RCC 7860 (cell line): ENCODE data around the gene SLC25A5.
A peak's percentile ranks its signal among the peaks of the same experiment; 100 is the strongest.
"Not testable (repeated sequence)": the region's sequence is repeated elsewhere in the genome, so short reads cannot be mapped to it uniquely, and the experiment has no call there.

Experiments
- DNase-seq: peaks from one replicate; pipeline ENCODE4 v3.0.0-alpha.2; 2015; ENCODE audit warnings: low spot score
- FAIRE-seq: peaks from 2 replicates; lab custom pipeline; 2012; peaks lifted over from hg19 to GRCh38; lab: Jason Lieb, UNC

The SLC25A5 gene

DNA sequence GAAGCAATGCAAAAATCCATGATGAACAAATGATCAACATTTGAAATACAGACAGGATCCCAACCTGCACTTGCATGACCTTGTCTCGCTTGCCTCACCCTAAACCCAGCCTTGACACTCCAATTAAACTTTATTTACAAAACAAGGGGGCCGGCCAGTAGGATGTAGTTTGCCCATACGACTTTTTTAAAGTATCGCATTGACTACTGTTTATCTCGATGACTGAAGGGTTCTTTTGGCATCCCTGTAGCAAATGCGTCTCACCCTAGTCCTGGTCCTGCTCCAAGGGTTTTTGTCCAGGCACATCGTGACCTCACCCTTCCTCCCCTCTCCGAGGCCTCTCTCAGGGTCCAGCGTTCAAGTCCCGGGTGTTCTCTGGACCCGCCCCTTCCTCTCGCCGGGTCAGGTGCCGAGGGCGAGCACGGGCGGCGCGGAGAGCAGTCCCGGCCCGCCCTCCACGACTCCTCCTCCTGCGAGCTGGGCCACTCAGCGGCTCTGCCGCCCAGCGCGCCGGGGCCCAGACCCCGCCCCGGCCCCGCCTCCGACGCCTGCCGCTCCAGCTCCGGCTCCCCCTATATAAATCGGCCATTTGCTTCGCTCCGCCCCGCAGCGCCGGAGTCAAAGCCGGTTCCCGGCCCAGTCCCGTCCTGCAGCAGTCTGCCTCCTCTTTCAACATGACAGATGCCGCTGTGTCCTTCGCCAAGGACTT, at the start of gene SLC25A5:
TSS of gene SLC25A5 (plus strand) at position 603 of the 709 bp plus-strand sequence. CDS start at position 675, 72 bp downstream.
- no peak for FAIRE-seq
- peak; percentile 70 for DNase-seq

DNA sequence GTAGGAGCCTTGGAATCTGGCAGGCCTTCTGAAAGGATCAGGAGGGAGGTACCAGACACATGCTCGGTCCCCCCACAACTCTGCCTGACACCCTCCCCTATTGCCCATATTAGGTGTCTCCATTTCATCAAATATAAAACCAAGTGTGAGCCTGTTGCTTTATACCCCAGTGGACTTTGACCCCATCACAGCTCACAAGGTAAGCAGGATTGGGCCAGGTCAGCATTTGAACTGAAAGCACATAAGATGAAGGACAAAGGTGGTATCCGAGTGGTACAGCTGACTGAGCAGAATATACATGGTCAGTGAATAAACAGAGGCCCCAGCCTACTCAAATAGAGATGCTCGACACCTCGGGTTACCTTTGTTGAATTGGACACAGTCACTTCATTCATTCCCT, 49.1 kb upstream of the SLC25A5 start:
- DNase-seq (no peak), FAIRE-seq (no peak)

DNA sequence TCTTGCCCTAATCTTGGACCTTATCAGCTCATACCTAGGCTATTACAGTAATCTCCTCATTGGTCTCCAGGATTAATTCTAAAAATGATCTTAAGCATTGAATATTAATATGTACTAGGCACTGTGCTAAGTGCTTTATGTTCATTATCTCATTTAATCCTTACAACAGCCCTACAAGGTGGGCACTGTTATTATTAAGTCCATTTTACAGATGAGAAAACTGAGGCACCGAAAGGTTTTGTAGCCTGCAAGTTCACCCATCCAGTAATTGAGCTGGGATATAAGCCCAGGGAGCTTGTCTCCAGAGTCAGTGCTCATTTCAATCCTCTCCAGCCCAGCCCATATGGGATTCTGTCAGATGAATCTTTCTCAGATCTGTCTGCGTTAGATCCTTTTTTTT, 48.3 kb upstream of the SLC25A5 start:
- DNase-seq: no peak
- FAIRE-seq: no peak

DNA sequence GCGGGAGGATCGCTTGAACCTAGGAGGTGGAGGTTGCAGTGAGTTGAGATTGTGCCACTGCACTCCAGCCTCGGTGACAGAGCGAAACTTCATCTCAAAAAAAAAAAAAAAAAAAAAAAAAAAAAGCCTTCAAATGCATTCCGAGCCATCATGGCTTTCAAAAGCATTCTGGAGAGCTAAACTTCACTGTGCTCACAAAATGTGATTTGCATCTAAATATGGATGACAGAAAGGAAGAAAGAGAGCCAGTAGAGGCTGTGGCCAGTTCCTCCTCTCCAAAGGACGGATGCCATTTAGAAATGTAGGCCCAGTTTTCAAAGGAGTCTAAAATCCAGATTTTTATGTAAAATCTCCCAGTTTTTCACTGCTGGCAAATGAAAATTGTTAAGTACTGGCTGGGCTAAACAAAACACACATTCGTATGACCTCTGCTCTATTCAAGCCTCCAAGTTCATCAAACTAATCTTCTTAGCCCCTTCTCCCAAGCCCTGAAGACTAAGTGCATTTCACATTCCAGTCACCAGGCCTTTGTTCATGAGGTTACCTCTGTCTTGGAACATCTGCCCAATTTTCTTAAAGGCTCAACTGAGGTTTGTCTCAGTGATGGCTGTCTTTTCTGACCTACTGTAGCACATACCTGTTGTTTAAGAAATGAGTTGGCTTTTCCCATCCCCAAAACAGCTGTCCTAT, 47.1 kb upstream of the SLC25A5 start:
- DNase-seq: no peak
- FAIRE-seq: no peak

- DNase-seq (no peak), FAIRE-seq (no peak)
These were observed 44.6 kb upstream of the SLC25A5 start for GRCh38 chrX:119423631-119424030.

GRCh38 chrX:119424999-119425398, 43.2 kb upstream of the SLC25A5 start:
- FAIRE-seq (no peak), DNase-seq (no peak)

DNA sequence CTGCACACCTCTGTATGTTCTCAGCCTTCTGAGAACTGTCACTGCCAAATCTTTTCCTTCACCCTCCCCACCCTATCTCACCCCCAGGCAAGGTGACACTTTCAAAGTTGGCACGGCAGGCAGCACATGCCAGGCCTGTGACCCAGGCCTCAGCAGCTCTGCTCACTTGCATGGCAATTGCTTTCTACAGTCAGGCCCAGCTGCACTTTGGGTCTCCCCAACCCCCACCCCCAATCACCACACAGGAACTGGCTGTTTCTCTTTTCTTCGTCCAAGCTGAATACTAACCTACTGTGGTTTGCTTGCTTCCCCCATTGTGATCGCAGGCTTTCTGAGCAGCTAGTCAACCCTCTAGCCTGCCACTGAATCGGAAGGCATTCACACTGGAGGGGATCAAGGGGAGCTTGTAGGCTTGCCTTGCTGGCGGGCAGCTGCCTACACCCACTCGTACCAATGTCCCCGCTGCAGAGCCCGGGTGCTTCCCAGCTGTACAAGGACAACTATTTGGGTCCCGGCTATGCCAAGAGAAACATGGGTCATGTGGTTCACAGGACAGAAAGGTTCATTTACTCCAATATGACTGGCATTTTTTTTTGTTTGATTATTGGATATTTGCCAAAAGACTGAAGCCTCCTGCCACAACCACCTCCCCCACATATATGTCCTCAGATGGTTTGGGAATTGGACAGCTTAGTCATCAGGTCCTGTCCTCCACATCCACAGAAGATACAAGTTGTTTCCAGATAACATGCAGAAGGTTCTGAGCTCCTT, 41.0 kb upstream of the SLC25A5 start:
- FAIRE-seq: no peak
- no peak for DNase-seq

DNA sequence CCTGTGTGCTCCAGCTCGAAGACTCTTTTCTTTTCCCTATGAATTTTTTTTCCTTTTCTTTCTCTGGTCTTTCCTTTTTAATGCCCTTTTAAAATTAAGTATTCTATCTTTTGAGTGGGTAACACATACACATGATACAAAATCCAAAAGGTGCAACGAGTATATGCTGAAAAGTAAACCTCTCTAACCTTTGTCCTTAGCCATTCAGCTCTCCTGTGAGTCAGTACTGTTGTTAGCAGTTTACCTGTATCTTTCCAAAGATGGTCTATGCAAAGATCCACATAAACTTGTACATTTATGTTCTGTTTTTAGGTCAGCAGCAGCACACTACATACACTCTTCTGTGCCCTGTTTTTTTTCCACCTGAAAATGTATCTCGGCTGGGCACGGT, 40.5 kb upstream of the SLC25A5 start:
- FAIRE-seq: no peak
- DNase-seq: no peak

DNA sequence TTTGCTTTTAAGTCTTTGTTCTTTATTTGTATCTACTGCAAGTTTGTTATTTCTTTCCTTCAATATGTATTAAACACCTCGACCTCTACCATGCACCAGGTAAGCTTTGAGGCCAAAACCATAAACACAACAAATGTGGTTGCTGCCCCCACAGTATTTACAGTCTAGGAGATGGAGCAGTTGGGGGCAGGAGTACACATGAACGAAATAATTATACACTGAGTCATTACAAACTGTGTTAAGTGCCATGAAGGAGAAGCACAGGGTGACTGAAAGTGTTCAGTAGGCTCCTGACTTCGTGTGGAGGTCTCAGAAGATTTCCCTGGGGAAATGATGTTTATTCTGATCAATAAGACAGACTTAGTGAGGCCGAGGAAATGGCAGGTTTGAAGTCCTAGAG, 38.8 kb upstream of the SLC25A5 start:
- no peak for DNase-seq
- FAIRE-seq: no peak

DNA sequence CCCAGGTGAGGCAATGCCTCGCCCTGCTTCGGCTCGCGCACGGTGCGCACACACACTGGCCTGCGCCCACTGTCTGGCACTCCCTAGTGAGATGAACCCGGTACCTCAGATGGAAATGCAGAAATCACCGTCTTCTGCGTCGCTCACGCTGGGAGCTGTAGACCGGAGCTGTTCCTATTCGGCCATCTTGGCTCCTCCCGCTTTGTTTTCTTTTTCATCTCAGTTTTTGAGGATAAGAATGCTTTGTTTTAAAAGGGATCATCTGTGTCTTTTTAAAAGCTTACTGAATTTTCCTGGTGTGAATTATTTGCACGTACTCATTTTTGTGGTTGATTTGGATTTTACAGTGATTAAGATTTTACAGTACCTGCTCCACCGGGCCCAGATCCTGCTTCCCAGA, 26.9 kb upstream of the SLC25A5 start:
- DNase-seq, FAIRE-seq: not testable (repeated sequence)

DNA sequence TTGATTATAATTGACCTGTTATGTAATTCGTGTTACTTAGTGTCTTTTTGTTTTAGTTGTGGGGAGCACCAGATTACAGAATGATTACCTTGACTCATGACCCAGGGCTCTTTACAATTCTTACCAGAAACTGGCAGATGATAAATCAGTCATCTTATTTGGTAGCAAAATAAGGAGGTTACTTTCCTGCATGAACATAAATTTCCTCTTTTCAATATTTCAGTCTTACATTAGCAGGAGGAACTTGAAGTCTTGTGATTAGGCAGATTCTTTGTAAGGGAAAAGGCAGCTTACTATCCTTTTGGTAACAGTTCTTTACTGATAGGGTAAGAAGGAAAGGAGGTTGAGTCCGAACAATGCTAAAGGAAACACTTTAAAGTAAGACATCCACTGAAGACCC, 26.0 kb upstream of the SLC25A5 start:
- DNase-seq (no peak), FAIRE-seq (no peak)

- DNase-seq (no peak), FAIRE-seq (no peak)
These were observed 15.0 kb upstream of the SLC25A5 start for GRCh38 chrX:119453202-119453601.

DNA sequence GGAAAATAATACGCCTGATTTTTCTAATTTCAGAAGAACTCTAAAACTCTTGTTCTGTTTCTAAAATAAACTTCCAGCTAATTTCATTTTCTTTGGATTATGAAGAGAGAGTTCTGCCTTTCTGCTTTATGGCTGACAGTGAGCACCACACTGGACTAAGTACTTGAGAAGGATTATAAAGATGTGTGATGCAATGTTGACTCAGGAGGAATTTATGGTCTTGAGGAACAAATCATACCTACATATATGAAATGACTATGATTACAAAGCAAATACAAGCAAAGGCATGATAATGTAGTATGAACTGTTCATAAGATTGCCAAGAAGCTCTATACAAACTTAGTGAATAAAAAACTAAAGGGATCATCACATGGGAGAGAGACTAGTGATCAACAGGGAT, 13.0 kb upstream of the SLC25A5 start:
- DNase-seq: no peak
- FAIRE-seq: no peak

DNA sequence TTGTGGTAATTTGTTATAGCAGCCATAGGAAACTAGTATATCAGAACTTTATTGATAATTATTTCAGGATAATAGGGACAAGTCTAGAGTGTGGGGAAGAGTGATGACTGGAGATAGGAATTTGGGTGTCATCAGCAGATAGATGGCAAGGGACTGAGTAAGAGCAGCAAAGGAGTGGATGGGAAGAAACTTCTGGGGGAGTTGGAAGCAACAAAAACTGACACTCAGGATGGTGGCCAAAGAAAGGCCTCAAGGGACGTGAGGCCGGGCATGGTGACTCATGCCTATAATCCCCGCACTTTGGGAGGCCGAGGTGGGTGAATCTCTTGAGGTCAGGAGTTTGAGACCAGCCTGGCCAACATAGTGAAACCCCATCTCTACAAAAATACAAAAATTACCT, 9.1 kb upstream of the SLC25A5 start:
- FAIRE-seq: no peak
- DNase-seq: no peak

GRCh38 chrX:119465555-119465954, 2.7 kb upstream of the SLC25A5 start:
- FAIRE-seq (no peak), DNase-seq (no peak)

- FAIRE-seq (no peak), DNase-seq (no peak)
These were observed 1.3 kb upstream of the SLC25A5 start for GRCh38 chrX:119466970-119467369.

GRCh38 chrX:119467433-119467832, 811 bp upstream of the SLC25A5 start:
- DNase-seq (no peak), FAIRE-seq (no peak)

GRCh38 chrX:119468551-119469312, 488 bp downstream of the SLC25A5 start:
- no peak for FAIRE-seq
- peak; percentile 60 for DNase-seq

DNA sequence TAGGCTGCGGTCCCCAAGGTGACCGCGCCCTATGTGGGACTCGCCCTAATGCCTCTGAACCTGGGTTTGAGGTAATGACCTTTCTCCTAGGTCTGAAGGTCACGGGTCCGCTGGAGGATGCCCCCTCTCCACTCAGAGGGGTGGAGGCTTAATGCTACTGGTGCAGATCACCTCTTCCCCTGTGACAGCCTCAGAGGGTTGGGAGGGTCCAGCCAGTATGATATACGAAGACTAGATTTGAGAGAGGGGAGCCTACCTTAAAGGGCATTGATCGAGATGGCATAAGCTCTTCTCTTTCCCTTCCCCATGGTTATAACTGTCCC, 1.0 kb downstream of the SLC25A5 start:
- FAIRE-seq (no peak), DNase-seq (no peak)

GRCh38 chrX:119474615-119475388, 6.6 kb downstream of the SLC25A5 start:
- FAIRE-seq (no peak), DNase-seq (no peak)
